Measurements from ENCODE around the gene MPRIP. TPM values are rescaled to one million over a fixed set of nuclear protein-coding genes. Genes with fewer than 3 reads are reported as not detected.

Gene MPRIP
- polyA plus RNA-seq, 1 of the 3 experiments (the other 2 are of a cell fraction), result 64.4 TPM

DNA sequence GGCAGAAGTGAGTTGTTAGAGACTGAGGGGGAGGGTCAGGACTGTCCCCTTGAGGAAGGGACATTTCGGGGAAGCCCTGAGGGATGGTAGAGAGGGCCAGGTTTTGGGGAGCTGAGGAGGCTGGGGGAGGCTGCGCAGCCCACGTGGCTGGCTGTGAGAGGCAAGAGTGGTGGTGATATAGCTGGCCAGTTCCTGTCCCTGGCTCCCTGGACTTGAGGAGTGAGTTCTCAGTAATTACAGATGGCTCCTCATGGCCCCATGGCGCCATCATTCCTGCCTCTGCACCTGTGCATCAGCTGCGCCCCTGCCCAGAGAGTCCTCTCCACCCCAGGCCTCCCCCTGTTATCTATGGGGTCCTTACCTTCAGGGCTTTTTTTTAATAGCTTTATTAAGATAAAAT, 30.3 kb downstream of the MPRIP start:
- Histone ChIP-seq H3K4me3 (ENCODE audit: low read depth in 2 of 2, low read length in 1 of 2) (no peak overlapping the region), H3K9me2 (no peaks in the 10 kb centered on the region), H3K9me3 (no peaks in the 10 kb centered on the region), H3K27ac (ENCODE audit: low read depth in 2 of 2, low read length in 1 of 2) (peak overlapping the region in 1 of 2 experiments; percentile 23; a peak in 1 of 4 replicates), H2AFZ (ENCODE audit: low read depth) (no peak overlapping the region), H3K9ac (no peak overlapping the region), H3K4me2 (no peak overlapping the region), H4K20me1 (ENCODE audit: insufficient read depth) (peaks cover 90% of the 10 kb centered on the region), H3K4me1 (ENCODE audit: control insufficient read depth in 1 of 2, insufficient read depth in 2 of 2, low read depth in 1 of 2, low read length in 1 of 2) (peaks cover under 1 to 44% of the 10 kb centered on the region in 2 experiments; a peak in 3 of 4 replicates), H3K27me3 (ENCODE audit: insufficient read depth) (no peaks in the 10 kb centered on the region), H3F3A (replicated peaks; ENCODE audit: insufficient read depth) (peaks cover 3% of the 10 kb centered on the region), H3K79me2 (ENCODE audit: insufficient read depth) (peaks cover 100% of the 10 kb centered on the region), H3K36me3 (replicated peaks in 1 of 2; ENCODE audit: control insufficient read depth in 1 of 2, insufficient read depth in 2 of 2, low read length in 1 of 2) (peaks cover 7 to 26% of the 10 kb centered on the region in 2 experiments)
- TF ChIP-seq YY1 (IDR thresholded peaks at IDR 0.05; ENCODE audit: low read depth), result no peak
- TF ChIP-seq SMC3 (IDR thresholded peaks at IDR 0.05; ENCODE audit: low read depth, low read length), result no peak
- TF ChIP-seq GATA2 (CRISPR knock-in tag; IDR thresholded peaks at IDR 0.05), result no peak
- DNase-seq, result no peak
- ChIA-PET CTCF (no interaction called here), POLR2A (no interaction called here)
- WGBS (ENCODE audit: low lambda C conversion rate), result 96% methylated on average over 5 of the region's 5 CpGs

DNA sequence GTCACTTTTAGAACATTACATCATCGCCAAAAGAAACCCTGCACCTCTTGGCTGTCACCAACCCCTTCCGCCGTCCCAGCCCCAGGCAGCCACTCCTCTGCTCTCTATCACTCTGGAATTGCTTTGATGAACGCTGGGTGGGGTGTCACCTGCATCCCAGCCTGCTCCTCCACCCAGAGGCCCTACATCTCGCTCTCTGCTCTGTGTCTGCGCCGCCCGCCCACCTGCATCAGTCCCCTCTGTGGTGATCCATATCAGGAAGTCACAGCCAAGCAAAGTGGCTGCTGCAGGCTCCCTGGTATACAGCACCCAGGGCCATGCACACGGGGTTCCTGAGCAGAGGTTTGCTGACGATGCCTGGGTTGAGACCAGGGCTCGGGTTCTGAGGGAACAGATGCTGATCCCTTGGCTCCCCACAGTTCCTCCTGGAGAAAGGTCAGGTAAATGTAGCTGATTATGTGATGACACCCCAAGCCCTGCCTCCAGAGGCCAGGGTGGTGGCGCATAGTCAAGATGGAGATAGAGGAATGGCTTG, 30.8 kb downstream of the MPRIP start:
- peaks cover 92% of the 10 kb centered on the region for H4K20me1 ChIP-seq (ENCODE audit: insufficient read depth)
- CTCF ChIA-PET, result interaction anchor here (1.2 kb wide), 1 partner anchor 61 kb away, joined by 3 read pairs; no protein-coding TSS in a partner anchor

DNA sequence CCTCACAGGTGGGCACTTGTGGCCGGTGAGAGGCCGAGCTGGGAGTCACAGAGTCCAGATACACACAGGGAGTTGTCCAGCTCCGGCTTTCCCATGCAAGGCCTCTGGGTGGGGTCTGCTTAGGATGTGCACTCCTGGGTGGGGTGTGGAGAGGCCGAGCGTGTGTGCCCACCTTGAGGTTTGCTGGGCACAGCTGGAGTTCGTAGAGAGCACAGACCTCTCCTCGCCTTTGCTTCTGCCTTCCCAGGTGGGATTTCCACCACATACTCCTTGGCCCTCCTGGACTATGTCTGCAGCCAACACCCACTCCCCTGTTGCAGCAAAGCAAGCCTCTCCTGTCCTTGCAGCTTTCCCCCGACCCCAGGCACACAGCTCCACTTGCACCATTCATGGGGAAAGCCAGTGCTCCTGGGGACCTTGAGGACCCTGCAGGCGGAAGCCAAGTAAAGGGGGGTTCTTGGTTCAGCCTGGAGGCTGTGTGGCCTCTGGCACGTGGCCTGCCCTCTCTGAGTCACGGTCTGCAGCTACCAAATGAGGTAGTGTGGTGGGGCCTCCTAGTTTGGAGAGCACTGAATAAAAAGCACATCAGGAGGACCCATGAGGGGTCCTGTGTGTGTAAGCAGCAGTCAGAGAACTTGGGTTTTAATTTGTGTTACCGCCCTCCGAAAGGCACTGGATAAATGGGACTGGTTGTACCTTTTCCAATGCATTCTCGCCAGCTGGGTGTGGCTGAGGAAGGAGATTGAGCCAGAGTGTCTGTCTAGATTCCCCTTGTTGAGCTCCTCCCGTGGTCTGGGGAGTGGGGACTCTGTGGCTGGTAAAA, 31.5 kb downstream of the MPRIP start:
- H3K4me1 ChIP-seq (ENCODE audit: control insufficient read depth in 1 of 2, insufficient read depth in 2 of 2, low read depth in 1 of 2, low read length in 1 of 2), result peaks cover 0 to 48% of the 10 kb centered on the region in 2 experiments; a peak in 2 of 4 replicates
- H3K9me2 ChIP-seq, result no peaks in the 10 kb centered on the region
- peaks cover 19 to 37% of the 10 kb centered on the region in 2 experiments for H3K36me3 ChIP-seq (replicated peaks in 1 of 2; ENCODE audit: control insufficient read depth in 1 of 2, insufficient read depth in 2 of 2, low read length in 1 of 2)
- WGBS (ENCODE audit: low lambda C conversion rate), result 92% methylated on average over 12 of the region's 15 CpGs
- H3K9ac ChIP-seq, result no peak overlapping the region
- TF ChIP-seq JUND (IDR thresholded peaks at IDR 0.05) (no peak), NFIC (IDR thresholded peaks at IDR 0.05; ENCODE audit: borderline replicate concordance) (no peak)
- POLR2A ChIA-PET, result no interaction called here
- peaks cover 92% of the 10 kb centered on the region for H4K20me1 ChIP-seq (ENCODE audit: insufficient read depth)
- H3F3A ChIP-seq (replicated peaks; ENCODE audit: insufficient read depth), result peaks cover 3% of the 10 kb centered on the region
- peaks cover 100% of the 10 kb centered on the region for H3K79me2 ChIP-seq (ENCODE audit: insufficient read depth)
- H3K4me2 ChIP-seq, result no peak overlapping the region
- CTCF ChIA-PET, result interaction anchor here (1.2 kb wide), 2 partner anchors 11 to 61 kb away, joined by 3 read pairs; no protein-coding TSS in a partner anchor
- no peak overlapping the region for H2AFZ ChIP-seq (ENCODE audit: low read depth)
- DNase-seq, result no peak
- H3K27ac ChIP-seq (ENCODE audit: low read depth in 2 of 2, low read length in 1 of 2), result peak overlapping the region in 1 of 2 experiments; percentile 34; a peak in 1 of 4 replicates
- H3K4me3 ChIP-seq (ENCODE audit: low read depth in 2 of 2, low read length in 1 of 2), result no peak overlapping the region
- no peaks in the 10 kb centered on the region for H3K9me3 ChIP-seq
- H3K27me3 ChIP-seq (ENCODE audit: insufficient read depth), result no peaks in the 10 kb centered on the region

More for the DNA sequence above, 30.8 kb downstream of the MPRIP start:
- Histone ChIP-seq H3K79me2 (ENCODE audit: insufficient read depth) (peaks cover 100% of the 10 kb centered on the region), H3K27me3 (ENCODE audit: insufficient read depth) (no peaks in the 10 kb centered on the region), H2AFZ (ENCODE audit: low read depth) (no peak overlapping the region), H3F3A (replicated peaks; ENCODE audit: insufficient read depth) (peaks cover 3% of the 10 kb centered on the region), H3K4me2 (no peak overlapping the region), H3K27ac (ENCODE audit: low read depth in 2 of 2, low read length in 1 of 2) (no peak overlapping the region), H3K4me1 (ENCODE audit: control insufficient read depth in 1 of 2, insufficient read depth in 2 of 2, low read depth in 1 of 2, low read length in 1 of 2) (peaks cover 0 to 44% of the 10 kb centered on the region in 2 experiments; a peak in 2 of 4 replicates), H3K36me3 (replicated peaks in 1 of 2; ENCODE audit: control insufficient read depth in 1 of 2, insufficient read depth in 2 of 2, low read length in 1 of 2) (peaks cover 12 to 31% of the 10 kb centered on the region in 2 experiments), H3K9me2 (no peaks in the 10 kb centered on the region), H3K4me3 (ENCODE audit: low read depth in 2 of 2, low read length in 1 of 2) (no peak overlapping the region), H3K9me3 (no peaks in the 10 kb centered on the region), H3K9ac (no peak overlapping the region)
- TF ChIP-seq GATA2 (CRISPR knock-in tag; IDR thresholded peaks at IDR 0.05) (peak; percentile 14; the same call in 1 of the 2 replicates), CHD2 (IDR thresholded peaks at IDR 0.05; ENCODE audit: low read length, partially characterized antibody) (no peak)
- DNase-seq, result no peak
- POLR2A ChIA-PET, result no interaction called here
- WGBS (ENCODE audit: low lambda C conversion rate), result 95% methylated on average over 11 of the region's 12 CpGs
